Measurements from ENCODE around the gene SLC1A1. TPM values are rescaled to one million over a fixed set of nuclear protein-coding genes. Genes with fewer than 3 reads are reported as not detected.
"Not testable (repeated sequence)": the region's sequence is repeated elsewhere in the genome, so short reads cannot be mapped to it uniquely, and the experiment has no call there.

The SLC1A1 gene
- total RNA-seq, 1 donor from 2014 or later = not detected

DNA sequence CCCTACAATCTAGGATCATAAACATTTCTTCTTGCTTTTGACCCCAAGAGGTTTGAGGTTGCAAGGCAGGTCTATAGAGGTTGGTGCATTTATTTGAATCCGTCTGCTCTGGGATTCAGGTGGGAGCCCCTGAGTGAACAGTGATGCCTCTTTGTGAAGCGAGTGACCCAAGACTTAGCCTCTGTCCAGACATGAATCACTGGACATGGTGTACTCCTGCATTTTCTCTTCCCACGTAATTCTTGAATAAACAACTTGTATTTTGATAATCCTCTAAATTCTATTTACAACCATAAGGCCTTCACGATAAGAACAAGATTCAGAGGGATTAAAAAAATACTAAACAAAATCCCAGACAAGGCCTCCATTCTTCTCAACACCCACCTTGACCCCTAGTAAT, 104.3 kb downstream of the SLC1A1 start:
- Mint-ChIP-seq H3K27ac (no peak overlapping the region), H3K4me3 (ENCODE audit: low read depth) (no peak overlapping the region), H3K4me1 (ENCODE audit: low read depth) (peaks cover 15% of the 10 kb centered on the region), H3K36me3 (ENCODE audit: low read depth) (no peaks in the 10 kb centered on the region), H3K9me3 (no peaks in the 10 kb centered on the region), H3K27me3 (ENCODE audit: low read depth) (peaks cover 4% of the 10 kb centered on the region)
- DNase-seq (ENCODE audit: low spot score) = no peak
- intact Hi-C loops (cut with micrococcal nuclease) = no loop called here

GRCh38 chr9:4594994-4595393, 104.7 kb downstream of the SLC1A1 start:
- DNase-seq (ENCODE audit: low spot score) = no peak
- intact Hi-C loops (cut with micrococcal nuclease) = no loop called here
- H3K27me3 Mint-ChIP-seq (ENCODE audit: low read depth) = peaks cover 4% of the 10 kb centered on the region
- no peaks in the 10 kb centered on the region for H3K36me3 Mint-ChIP-seq (ENCODE audit: low read depth)
- no peaks in the 10 kb centered on the region for H3K9me3 Mint-ChIP-seq
- peaks cover 15% of the 10 kb centered on the region for H3K4me1 Mint-ChIP-seq (ENCODE audit: low read depth)
- no peak overlapping the region for H3K4me3 Mint-ChIP-seq (ENCODE audit: low read depth)
- no peak overlapping the region for H3K27ac Mint-ChIP-seq

DNA sequence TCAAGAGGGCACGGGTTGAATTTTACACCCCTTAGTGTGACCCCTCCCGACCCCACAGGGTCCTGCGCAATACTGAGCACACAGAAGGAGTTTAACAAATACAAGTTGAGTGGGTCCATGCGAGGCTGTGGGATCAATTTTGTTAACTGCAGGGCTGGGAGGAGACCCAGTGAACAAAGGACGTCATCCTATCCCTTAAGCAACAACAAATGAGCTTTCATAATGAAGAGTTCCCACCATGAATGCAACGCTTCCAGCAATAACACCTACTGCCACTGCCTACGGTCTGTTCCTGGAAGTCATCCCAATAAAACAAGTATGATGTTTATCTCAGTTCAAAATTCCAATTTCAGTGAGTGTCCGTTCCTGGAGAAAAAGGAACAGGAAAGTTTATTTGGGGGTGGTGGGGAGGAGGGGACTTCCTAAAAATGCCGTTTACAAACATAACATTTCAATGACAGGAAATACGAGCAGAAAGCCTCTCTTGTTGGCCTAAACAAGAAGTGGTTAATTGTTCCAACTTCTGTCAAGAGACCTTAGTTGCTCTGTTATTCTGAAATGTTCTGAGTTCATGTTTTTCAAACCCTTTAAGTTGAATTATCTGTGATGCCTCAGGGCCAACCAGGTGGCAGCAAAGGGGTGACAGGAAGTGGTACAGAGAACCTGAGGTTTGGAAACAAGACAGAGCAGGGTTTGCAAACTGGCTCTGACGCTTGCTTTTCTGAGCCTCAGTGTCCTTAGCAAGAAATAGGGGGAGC, 106.1 kb downstream of the SLC1A1 start:
- Mint-ChIP-seq H3K27ac (peak overlapping the region; percentile 31), H3K36me3 (ENCODE audit: low read depth) (no peaks in the 10 kb centered on the region), H3K4me1 (ENCODE audit: low read depth) (peaks cover 23% of the 10 kb centered on the region), H3K27me3 (ENCODE audit: low read depth) (peaks cover 4% of the 10 kb centered on the region), H3K4me3 (ENCODE audit: low read depth) (no peak overlapping the region), H3K9me3 (no peaks in the 10 kb centered on the region)
- peak; percentile 25 for DNase-seq (ENCODE audit: low spot score)
- intact Hi-C loops (cut with micrococcal nuclease) = no loop called here

DNA sequence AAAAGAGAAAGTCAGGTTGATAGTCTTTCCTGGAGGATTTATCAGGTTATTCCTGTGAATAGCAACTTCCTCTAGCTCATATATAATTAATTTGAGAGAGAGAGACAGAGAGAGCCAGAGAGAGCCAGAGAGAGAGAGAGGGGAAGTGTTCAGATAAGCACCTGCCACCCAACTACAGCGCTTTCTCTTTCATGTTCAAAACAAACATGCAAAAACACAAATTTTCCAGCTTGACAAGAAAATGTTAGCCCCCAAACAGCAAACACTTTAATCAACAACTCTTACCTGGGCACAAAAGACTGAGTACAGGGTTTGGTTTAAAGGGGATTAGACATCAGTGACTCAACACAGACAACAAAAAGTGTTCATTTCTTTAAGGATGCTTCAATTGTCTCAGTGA, 110.1 kb downstream of the SLC1A1 start:
- H3K4me3 Mint-ChIP-seq (ENCODE audit: low read depth) = no peak overlapping the region
- DNase-seq (ENCODE audit: low spot score) = no peak

GRCh38 chr9:4603830-4604229, 113.6 kb downstream of the SLC1A1 start:
- H3K4me3 Mint-ChIP-seq (ENCODE audit: low read depth) = no peak overlapping the region
- intact Hi-C loops (cut with micrococcal nuclease) = loop anchor here (10.0 kb wide), 1 partner anchor 151 kb away; no protein-coding TSS in a partner anchor
- no peaks in the 10 kb centered on the region for H3K36me3 Mint-ChIP-seq (ENCODE audit: low read depth)
- H3K27me3 Mint-ChIP-seq (ENCODE audit: low read depth) = no peaks in the 10 kb centered on the region
- H3K4me1 Mint-ChIP-seq (ENCODE audit: low read depth) = peaks cover 9% of the 10 kb centered on the region
- no peak for DNase-seq (ENCODE audit: low spot score)
- no peak overlapping the region for H3K27ac Mint-ChIP-seq
- H3K9me3 Mint-ChIP-seq = no peaks in the 10 kb centered on the region

More for the DNA sequence above, 110.1 kb downstream of the SLC1A1 start:
- no peaks in the 10 kb centered on the region for H3K36me3 Mint-ChIP-seq (ENCODE audit: low read depth)
- peaks cover 20% of the 10 kb centered on the region for H3K4me1 Mint-ChIP-seq (ENCODE audit: low read depth)
- H3K27ac Mint-ChIP-seq = no peak overlapping the region
- H3K27me3 Mint-ChIP-seq (ENCODE audit: low read depth) = no peaks in the 10 kb centered on the region
- intact Hi-C loops (cut with micrococcal nuclease) = loop anchor here (10.0 kb wide), 1 partner anchor 154 kb away; no protein-coding TSS in a partner anchor
- H3K9me3 Mint-ChIP-seq = no peaks in the 10 kb centered on the region

- H3K27ac Mint-ChIP-seq = no peak overlapping the region
- H3K4me1 Mint-ChIP-seq (ENCODE audit: low read depth) = peaks cover 9% of the 10 kb centered on the region
- H3K9me3 Mint-ChIP-seq = no peaks in the 10 kb centered on the region
- no peaks in the 10 kb centered on the region for H3K27me3 Mint-ChIP-seq (ENCODE audit: low read depth)
- intact Hi-C loops (cut with micrococcal nuclease) = loop anchor here (10.0 kb wide), 1 partner anchor 150 kb away; no protein-coding TSS in a partner anchor
- no peaks in the 10 kb centered on the region for H3K36me3 Mint-ChIP-seq (ENCODE audit: low read depth)
- H3K4me3 Mint-ChIP-seq (ENCODE audit: low read depth) = no peak overlapping the region
- DNase-seq (ENCODE audit: low spot score) = peak; percentile 42
Observed at GRCh38 chr9:4604678-4605095, 114.4 kb downstream of the SLC1A1 start.

GRCh38 chr9:4606033-4606432, 115.8 kb downstream of the SLC1A1 start:
- intact Hi-C loops (cut with micrococcal nuclease) = loop anchor here (10.0 kb wide), 1 partner anchor 149 kb away; no protein-coding TSS in a partner anchor
- H3K9me3 Mint-ChIP-seq; H3K36me3 Mint-ChIP-seq (ENCODE audit: low read depth); H3K4me3 Mint-ChIP-seq (ENCODE audit: low read depth); H3K27ac Mint-ChIP-seq; H3K27me3 Mint-ChIP-seq (ENCODE audit: low read depth); H3K4me1 Mint-ChIP-seq (ENCODE audit: low read depth): not testable (repeated sequence)
- peak; percentile 16 for DNase-seq (ENCODE audit: low spot score)

GRCh38 chr9:4614627-4615026, 124.4 kb downstream of the SLC1A1 start:
- H3K4me1 Mint-ChIP-seq (ENCODE audit: low read depth) = peaks cover 9% of the 10 kb centered on the region
- H3K27me3 Mint-ChIP-seq (ENCODE audit: low read depth) = peaks cover 5% of the 10 kb centered on the region
- no peak for DNase-seq (ENCODE audit: low spot score)
- H3K27ac Mint-ChIP-seq = no peak overlapping the region
- H3K9me3 Mint-ChIP-seq = no peaks in the 10 kb centered on the region
- intact Hi-C loops (cut with micrococcal nuclease) = no loop called here
- no peaks in the 10 kb centered on the region for H3K36me3 Mint-ChIP-seq (ENCODE audit: low read depth)
- no peak overlapping the region for H3K4me3 Mint-ChIP-seq (ENCODE audit: low read depth)

GRCh38 chr9:4615251-4615650, 125.0 kb downstream of the SLC1A1 start:
- Mint-ChIP-seq H3K4me1 (ENCODE audit: low read depth) (peaks cover 16% of the 10 kb centered on the region), H3K27ac (no peak overlapping the region), H3K36me3 (ENCODE audit: low read depth) (no peaks in the 10 kb centered on the region), H3K9me3 (no peaks in the 10 kb centered on the region), H3K27me3 (ENCODE audit: low read depth) (peaks cover 5% of the 10 kb centered on the region), H3K4me3 (ENCODE audit: low read depth) (no peak overlapping the region)
- intact Hi-C loops (cut with micrococcal nuclease) = no loop called here
- no peak for DNase-seq (ENCODE audit: low spot score)

GRCh38 chr9:4615778-4616177, 125.5 kb downstream of the SLC1A1 start:
- H3K4me1 Mint-ChIP-seq (ENCODE audit: low read depth) = peaks cover 21% of the 10 kb centered on the region
- no peak overlapping the region for H3K27ac Mint-ChIP-seq
- peaks cover 5% of the 10 kb centered on the region for H3K27me3 Mint-ChIP-seq (ENCODE audit: low read depth)
- H3K4me3 Mint-ChIP-seq (ENCODE audit: low read depth) = no peak overlapping the region
- H3K9me3 Mint-ChIP-seq = no peaks in the 10 kb centered on the region
- no peak for DNase-seq (ENCODE audit: low spot score)
- intact Hi-C loops (cut with micrococcal nuclease) = no loop called here
- H3K36me3 Mint-ChIP-seq (ENCODE audit: low read depth) = no peaks in the 10 kb centered on the region

DNA sequence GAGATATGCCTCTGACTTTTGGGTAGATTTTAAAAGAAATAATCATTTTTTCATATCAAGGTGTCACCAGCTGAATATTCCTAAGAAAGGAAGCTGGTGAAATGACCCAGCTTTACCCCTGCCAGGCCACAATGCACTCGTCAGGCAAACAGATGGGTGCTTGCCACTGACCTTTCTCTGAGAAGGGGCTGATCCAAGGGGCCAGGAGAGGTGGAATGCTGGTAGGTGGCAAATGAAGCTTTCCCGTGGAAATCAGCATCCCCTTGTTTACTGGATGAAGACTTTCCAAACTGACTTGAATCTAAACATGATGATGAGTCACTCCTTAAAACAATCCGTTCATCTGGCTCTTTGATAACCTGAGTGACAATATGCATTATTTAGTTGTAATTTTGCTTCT, 127.5 kb downstream of the SLC1A1 start:
- DNase-seq (ENCODE audit: low spot score) = no peak
- peaks cover 3% of the 10 kb centered on the region for H3K27me3 Mint-ChIP-seq (ENCODE audit: low read depth)
- H3K36me3 Mint-ChIP-seq (ENCODE audit: low read depth) = no peaks in the 10 kb centered on the region
- no peaks in the 10 kb centered on the region for H3K9me3 Mint-ChIP-seq
- no peak overlapping the region for H3K4me3 Mint-ChIP-seq (ENCODE audit: low read depth)
- H3K27ac Mint-ChIP-seq = no peak overlapping the region
- H3K4me1 Mint-ChIP-seq (ENCODE audit: low read depth) = peaks cover 21% of the 10 kb centered on the region
- intact Hi-C loops (cut with micrococcal nuclease) = no loop called here

DNA sequence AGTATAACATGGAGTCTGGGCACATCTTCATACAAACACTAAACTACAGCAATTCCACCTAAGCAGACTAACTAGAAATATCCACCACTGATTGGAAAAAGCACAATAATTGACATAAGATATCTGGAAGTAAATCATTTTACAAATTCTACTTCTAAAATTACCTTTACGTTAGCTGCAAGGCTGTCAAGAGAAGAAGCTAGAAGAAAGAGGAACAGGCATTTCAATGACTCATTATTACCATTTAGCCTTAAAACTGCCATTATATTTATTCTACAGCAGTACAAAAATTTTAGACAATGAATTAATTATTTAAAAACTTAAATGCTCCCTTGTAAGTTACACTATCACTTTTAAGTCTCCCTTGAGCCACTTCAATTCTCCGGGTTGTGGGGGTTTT, 128.4 kb downstream of the SLC1A1 start:
- H3K9me3 Mint-ChIP-seq = no peaks in the 10 kb centered on the region
- H3K27me3 Mint-ChIP-seq (ENCODE audit: low read depth) = peaks cover 3% of the 10 kb centered on the region
- no peaks in the 10 kb centered on the region for H3K36me3 Mint-ChIP-seq (ENCODE audit: low read depth)
- H3K4me1 Mint-ChIP-seq (ENCODE audit: low read depth) = peaks cover 21% of the 10 kb centered on the region
- no peak overlapping the region for H3K4me3 Mint-ChIP-seq (ENCODE audit: low read depth)
- no peak for DNase-seq (ENCODE audit: low spot score)
- H3K27ac Mint-ChIP-seq = no peak overlapping the region
- intact Hi-C loops (cut with micrococcal nuclease) = no loop called here

DNA sequence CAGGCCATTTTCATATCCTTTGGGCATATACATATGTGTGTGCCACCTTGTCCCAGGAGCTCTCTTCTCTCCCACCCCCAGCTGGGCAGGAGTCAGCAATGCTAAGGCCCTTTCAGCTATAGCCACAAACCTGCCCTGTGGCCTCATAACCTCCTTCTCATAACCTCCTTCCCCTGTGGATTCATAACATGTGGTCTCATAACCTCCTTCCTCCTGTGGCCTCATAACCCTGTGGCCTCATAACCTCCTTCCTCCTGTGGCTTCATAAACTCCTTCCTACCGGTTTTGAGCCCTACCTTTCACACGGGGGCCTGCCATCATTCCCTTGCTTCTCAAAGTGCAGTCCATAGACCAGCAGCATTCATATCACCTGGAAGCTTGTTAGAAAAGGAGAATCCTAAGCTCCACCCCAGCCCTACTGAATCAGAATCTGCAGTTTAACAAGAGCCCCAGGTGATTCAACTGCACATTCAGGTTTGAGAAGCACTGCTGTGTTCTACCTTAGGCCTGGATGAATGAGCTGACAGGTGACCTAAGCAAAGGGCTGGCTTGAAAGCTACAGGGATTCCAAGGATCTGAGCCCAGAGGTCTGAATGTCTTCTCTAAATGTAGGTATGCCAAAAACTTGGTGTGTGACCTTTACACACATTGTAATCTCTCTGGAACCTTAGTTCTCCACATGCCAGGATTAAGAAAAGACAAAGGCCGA, 129.9 kb downstream of the SLC1A1 start:
- Mint-ChIP-seq H3K4me1 (ENCODE audit: low read depth) (peaks cover 21% of the 10 kb centered on the region), H3K27ac (no peak overlapping the region), H3K9me3 (no peaks in the 10 kb centered on the region), H3K4me3 (ENCODE audit: low read depth) (no peak overlapping the region), H3K36me3 (ENCODE audit: low read depth) (no peaks in the 10 kb centered on the region), H3K27me3 (ENCODE audit: low read depth) (peaks cover 4% of the 10 kb centered on the region)
- DNase-seq (ENCODE audit: low spot score) = no peak
- intact Hi-C loops (cut with micrococcal nuclease) = no loop called here
